Activated gamma-delta T cell treated with anti-CD3 and anti-CD28 coated beads, Interleukin-2, amount 50 U/mL, for 16 hours (primary cell): Measurements from ENCODE around the gene RAP1GAP2.
"Not testable (repeated sequence)": the region's sequence is repeated elsewhere in the genome, so short reads cannot be mapped to it uniquely, and the experiment has no call there.

Experiments
- DNase-seq: peaks from one replicate; pipeline ENCODE4 v3.0.0-alpha.2; 2020; ENCODE audit warnings: low read depth

The RAP1GAP2 gene

GRCh38 chr17:2814481-2815341, 18.5 kb downstream of the RAP1GAP2 start:
- peak; percentile 91 for DNase-seq

GRCh38 chr17:2815781-2816185, 19.5 kb downstream of the RAP1GAP2 start:
- no peak for DNase-seq

GRCh38 chr17:2816688-2817087, 20.4 kb downstream of the RAP1GAP2 start:
- no peak for DNase-seq

GRCh38 chr17:2819294-2819693, 23.1 kb downstream of the RAP1GAP2 start:
- not testable (repeated sequence) for DNase-seq

GRCh38 chr17:2819921-2820501, 23.8 kb downstream of the RAP1GAP2 start:
- no peak for DNase-seq

GRCh38 chr17:2821868-2822267, 25.6 kb downstream of the RAP1GAP2 start:
- DNase-seq, result no peak

GRCh38 chr17:2822358-2822757, 26.1 kb downstream of the RAP1GAP2 start:
- DNase-seq, result no peak

- no peak for DNase-seq
These were observed 29.2 kb downstream of the RAP1GAP2 start for GRCh38 chr17:2825253-2825970.

GRCh38 chr17:2828397-2829038, 32.3 kb downstream of the RAP1GAP2 start:
- peak; percentile 63 for DNase-seq

- DNase-seq, result no peak
These were observed 34.4 kb downstream of the RAP1GAP2 start for GRCh38 chr17:2830678-2831077.

GRCh38 chr17:2835780-2836179, 39.5 kb downstream of the RAP1GAP2 start:
- DNase-seq, result no peak

- no peak for DNase-seq
These were observed 40.9 kb downstream of the RAP1GAP2 start for GRCh38 chr17:2837147-2837561.

- no peak for DNase-seq
These were observed 45.4 kb downstream of the RAP1GAP2 start for GRCh38 chr17:2841606-2842005.

GRCh38 chr17:2842464-2842863, 46.2 kb downstream of the RAP1GAP2 start:
- no peak for DNase-seq

- no peak for DNase-seq
These were observed 48.2 kb downstream of the RAP1GAP2 start for GRCh38 chr17:2844416-2844815.

- no peak for DNase-seq
These were observed 51.4 kb downstream of the RAP1GAP2 start for GRCh38 chr17:2847381-2848333.

- no peak for DNase-seq
These were observed 53.1 kb downstream of the RAP1GAP2 start for GRCh38 chr17:2849327-2849670.

GRCh38 chr17:2850991-2851390, 54.8 kb downstream of the RAP1GAP2 start:
- DNase-seq, result no peak

- no peak for DNase-seq
These were observed 55.4 kb downstream of the RAP1GAP2 start for GRCh38 chr17:2851615-2852014.

GRCh38 chr17:2852221-2852620, 56.0 kb downstream of the RAP1GAP2 start:
- DNase-seq, result no peak

GRCh38 chr17:2852729-2853282, 56.6 kb downstream of the RAP1GAP2 start:
- DNase-seq, result no peak
